Colonic mucosa (tissue), 4 donors: Measurements from ENCODE around the gene SMIM41. TPM values are rescaled to one million over a fixed set of nuclear protein-coding genes. Genes with fewer than 3 reads are reported as not detected.

ENCODE experiments used
- DNase-seq: peaks from one replicate; pipeline ENCODE4 v3.0.0-alpha.2; 2020
- H3K27ac ChIP-seq: fragments of 200-600 bp; one replicate; pipeline ENCODE4 v1.8.0; 2021
- H3K27me3 ChIP-seq: fragments of 200-600 bp; one replicate; pipeline ENCODE4 v1.8.0; 2021
- H3K36me3 ChIP-seq: fragments of 200-600 bp; one replicate; pipeline ENCODE4 v1.8.0; 2021
- H3K4me1 ChIP-seq: fragments of 200-600 bp; one replicate; pipeline ENCODE4 v1.8.0; 2021; ENCODE audit warnings: mild to moderate bottlenecking
- H3K4me3 ChIP-seq: fragments of 200-600 bp; one replicate; pipeline ENCODE4 v1.8.0; 2021
- H3K9ac ChIP-seq, 2 donors: one replicate each; pipeline ENCODE4 v1.7.0; 2013; ENCODE audit warnings: control low read depth in 2 of 2, low read depth in 2 of 2, low read length in 2 of 2
- H3K9me3 ChIP-seq: fragments of 200-600 bp; one replicate; pipeline ENCODE4 v1.8.0; 2021
- CTCF ChIP-seq: fragments of 200-600 bp; IDR thresholded peaks from one replicate; pipeline ENCODE4 v1.8.0; 2022; ENCODE audit warnings: antibody characterized with exemption, mild to moderate bottlenecking
- intact Hi-C: fragments of 100-400 bp; cut with DNase I; formaldehyde crosslinking; loops from one replicate; pipeline ENCODE4 v1.14.1; 2022
- total RNA-seq, 2 donors: library from RNA; stranded (reverse); fragmentation: NEBNext Ultra II Directional in 1 of 2; extraction: Animal tissue kit (Norgen Biotek cat#: 25700) in 1 of 2; gene quantifications; one replicate each; pipeline ENCODE4 v1.2.1, GENCODE V29; 2021
- donor health status: healthy.
- donor health status: DM: no; HTN: no; CAD: no.
- donor health status: DM: no; HTN: no; CAD: no.

Gene SMIM41
- total RNA-seq, 2 donors from 2014 or later, result 0.30 to 0.58 TPM

GRCh38 chr12:52059582-52060497, 19.7 kb upstream of the SMIM41 start:
- intact Hi-C loops, result no loop called here
- no peak for DNase-seq
- H3K9me3 ChIP-seq, result no peaks in the 10 kb centered on the region
- no peak overlapping the region for H3K4me3 ChIP-seq
- no peaks in the 10 kb centered on the region for H3K36me3 ChIP-seq
- no peak overlapping the region for H3K27ac ChIP-seq
- H3K27me3 ChIP-seq, result no peaks in the 10 kb centered on the region
- TF ChIP-seq CTCF, result no peak
- peaks cover 6% of the 10 kb centered on the region for H3K4me1 ChIP-seq
- no peak overlapping the region for H3K9ac ChIP-seq

GRCh38 chr12:52060498-52061177, 18.9 kb upstream of the SMIM41 start:
- no peak overlapping the region for H3K27ac ChIP-seq
- no peak for DNase-seq
- no peaks in the 10 kb centered on the region for H3K27me3 ChIP-seq
- H3K9me3 ChIP-seq, result no peaks in the 10 kb centered on the region
- intact Hi-C loops, result no loop called here
- H3K9ac ChIP-seq, result no peak overlapping the region
- H3K36me3 ChIP-seq, result no peaks in the 10 kb centered on the region
- peaks cover 6% of the 10 kb centered on the region for H3K4me1 ChIP-seq
- no peak for TF ChIP-seq CTCF
- no peak overlapping the region for H3K4me3 ChIP-seq

GRCh38 chr12:52061470-52062166, 17.9 kb upstream of the SMIM41 start:
- no peak overlapping the region for H3K9ac ChIP-seq
- H3K4me1 ChIP-seq, result peaks cover 6% of the 10 kb centered on the region
- no peaks in the 10 kb centered on the region for H3K27me3 ChIP-seq
- no peak for TF ChIP-seq CTCF
- no peak overlapping the region for H3K4me3 ChIP-seq
- no peaks in the 10 kb centered on the region for H3K9me3 ChIP-seq
- DNase-seq, result no peak
- no peak overlapping the region for H3K27ac ChIP-seq
- H3K36me3 ChIP-seq, result no peaks in the 10 kb centered on the region
- intact Hi-C loops, result no loop called here

GRCh38 chr12:52062167-52063081, 17.1 kb upstream of the SMIM41 start:
- Histone ChIP-seq H3K36me3 (no peaks in the 10 kb centered on the region), H3K4me3 (no peak overlapping the region), H3K27me3 (no peaks in the 10 kb centered on the region), H3K9me3 (no peaks in the 10 kb centered on the region), H3K9ac (peak overlapping the region in 1 of 2 donors; percentile 46), H3K27ac (no peak overlapping the region), H3K4me1 (peaks cover 6% of the 10 kb centered on the region)
- no peak for TF ChIP-seq CTCF
- intact Hi-C loops, result no loop called here
- DNase-seq, result no peak
